DMS153 treated with DMSO at 0.1 percent for 48 hours (cell line): ENCODE results near the gene SCIN.
"Not testable (repeated sequence)": the region's sequence is repeated elsewhere in the genome, so short reads cannot be mapped to it uniquely, and the experiment has no call there.

Source experiments
- DNase-seq: peaks from one replicate; lab custom pipeline; 2025; ENCODE audit not compliant: unreplicated experiment; lab: John Stamatoyannopoulos, UW

Gene SCIN

DNA sequence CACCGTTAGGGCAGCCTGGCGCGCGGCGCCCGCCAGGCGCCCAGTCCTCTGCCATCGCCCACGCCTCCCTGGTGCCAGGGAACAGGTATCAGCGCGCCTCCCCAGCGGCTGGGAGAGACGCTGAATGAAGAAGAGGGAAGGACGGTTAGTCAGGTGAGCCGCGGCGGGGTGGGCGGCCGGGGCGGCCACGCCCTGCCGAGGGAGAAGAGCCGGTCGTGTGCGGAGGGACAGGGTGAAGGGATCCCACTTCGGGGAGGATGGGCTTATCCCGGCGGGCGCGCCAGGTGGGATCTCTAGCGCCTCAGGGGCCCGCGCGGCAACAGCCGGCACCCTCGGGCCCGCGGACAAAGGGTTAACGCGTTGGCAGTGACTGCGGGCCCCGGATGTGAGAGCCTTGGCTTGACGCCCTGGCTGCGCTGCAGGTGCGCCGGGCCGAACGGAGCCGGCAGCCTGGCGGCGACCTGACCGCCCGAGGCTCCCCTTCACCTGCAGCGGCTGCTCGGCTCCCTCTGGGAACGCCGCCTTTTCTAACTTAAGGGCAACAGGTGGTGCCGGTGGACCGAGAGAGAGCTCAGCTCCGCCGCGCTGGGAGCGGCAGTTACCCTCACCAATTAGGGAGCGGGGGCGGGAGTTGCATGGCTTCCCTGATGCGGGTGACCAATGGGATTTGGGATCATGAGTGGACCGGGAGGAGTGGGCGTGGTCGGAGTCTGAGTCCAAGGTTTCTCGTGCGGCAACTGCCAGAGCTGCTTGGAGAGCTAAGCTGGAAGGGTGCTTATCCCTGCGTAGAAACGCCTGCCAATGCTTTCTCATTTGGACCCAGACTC lies 116.6 kb downstream of the SCIN start, which contains the start of gene ARL4A:
Gene ARL4A (plus strand): TSS at position 743 of the 827 bp plus-strand sequence. CDS start 622 bp downstream, outside the sequence.
- DNase-seq = peak; percentile 99

DNA sequence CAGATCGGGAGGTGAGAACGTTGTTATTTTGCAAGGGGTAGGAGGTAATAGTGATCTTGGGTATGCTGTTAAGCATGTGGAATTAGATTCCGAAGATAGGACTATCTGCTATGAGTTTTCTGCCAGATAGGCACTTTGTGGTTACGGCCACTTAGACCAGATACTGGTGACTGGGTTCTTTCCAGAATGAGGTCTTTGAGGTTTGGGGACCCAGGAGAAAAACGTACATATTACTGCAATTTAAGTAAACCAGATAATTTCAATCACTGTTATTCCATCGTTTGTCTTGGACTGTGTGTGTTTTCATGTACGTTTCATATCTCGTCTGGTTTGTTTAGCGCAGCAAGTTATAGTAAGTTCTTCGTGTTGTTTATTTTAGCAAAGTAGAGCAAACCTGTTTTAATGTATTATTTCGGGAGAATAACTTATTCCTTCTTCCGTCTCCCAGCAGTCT lies 117.2 kb downstream of the SCIN start:
- DNase-seq = no peak

DNA sequence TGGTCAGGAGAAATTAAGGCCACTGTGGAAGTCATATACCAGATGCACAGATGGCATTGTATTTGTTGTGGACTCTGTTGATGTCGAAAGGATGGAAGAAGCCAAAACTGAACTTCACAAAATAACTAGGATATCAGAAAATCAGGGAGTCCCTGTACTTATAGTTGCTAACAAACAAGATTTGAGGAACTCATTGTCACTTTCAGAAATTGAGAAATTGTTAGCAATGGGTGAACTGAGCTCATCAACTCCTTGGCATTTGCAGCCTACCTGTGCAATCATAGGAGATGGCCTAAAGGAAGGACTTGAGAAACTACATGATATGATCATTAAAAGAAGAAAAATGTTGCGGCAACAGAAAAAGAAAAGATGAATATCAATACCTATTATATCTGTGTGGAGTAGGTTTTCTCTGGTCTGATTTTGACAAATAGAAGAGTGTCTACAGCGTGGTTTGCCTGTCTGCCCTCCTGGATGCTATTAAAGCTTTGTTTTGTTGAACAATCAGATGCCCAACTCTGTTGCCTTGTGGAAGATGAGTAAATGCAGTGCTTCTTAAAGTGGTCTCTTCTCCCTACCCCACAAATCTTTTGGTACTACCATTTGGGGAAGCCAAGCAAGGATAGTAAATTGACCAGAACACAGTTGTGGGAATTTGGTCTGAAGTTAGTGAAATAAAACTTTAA lies 118.1 kb downstream of the SCIN start:
- not testable (repeated sequence) for DNase-seq

GRCh38 chr7:12689451-12689850 lies 118.9 kb downstream of the SCIN start:
- DNase-seq = no peak

DNA sequence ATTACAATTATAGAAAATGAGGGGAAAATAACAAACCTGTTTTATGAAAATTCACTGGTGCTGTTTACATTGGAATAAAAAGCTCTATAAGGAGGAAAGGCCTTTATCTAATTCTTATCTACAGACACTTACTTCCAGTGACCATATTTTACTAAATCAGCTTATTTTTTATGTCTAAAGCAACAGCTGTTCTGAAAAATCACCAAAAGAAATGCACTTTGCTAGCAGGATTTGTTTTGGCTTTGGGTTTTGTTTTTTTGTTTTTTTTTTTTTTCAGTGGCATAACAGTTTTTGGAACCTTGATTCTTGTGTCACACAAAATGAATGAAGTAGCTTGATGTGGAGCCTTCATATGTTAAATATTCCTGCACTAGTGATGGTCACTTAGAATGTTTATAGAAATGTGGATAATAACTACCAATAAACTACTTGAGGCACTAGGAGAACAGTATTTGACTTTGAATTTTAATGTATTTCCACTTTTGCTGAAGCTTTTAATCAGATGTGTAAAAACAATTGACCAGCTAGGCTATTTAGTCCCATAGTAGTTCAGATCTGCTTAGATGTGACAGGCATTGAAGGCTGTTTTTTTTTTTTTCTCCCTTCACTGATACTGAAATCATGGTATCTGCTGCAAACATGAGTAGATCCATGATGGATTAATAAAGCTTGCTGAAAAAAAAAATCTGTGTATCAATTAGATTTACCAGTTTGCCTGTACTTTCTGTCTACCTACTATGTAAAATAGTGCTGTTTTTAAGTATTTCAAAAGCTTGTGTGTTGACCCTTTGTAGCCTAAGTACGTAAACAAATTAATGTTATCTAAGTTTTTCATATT lies 119.7 kb downstream of the SCIN start:
- no peak for DNase-seq

DNA sequence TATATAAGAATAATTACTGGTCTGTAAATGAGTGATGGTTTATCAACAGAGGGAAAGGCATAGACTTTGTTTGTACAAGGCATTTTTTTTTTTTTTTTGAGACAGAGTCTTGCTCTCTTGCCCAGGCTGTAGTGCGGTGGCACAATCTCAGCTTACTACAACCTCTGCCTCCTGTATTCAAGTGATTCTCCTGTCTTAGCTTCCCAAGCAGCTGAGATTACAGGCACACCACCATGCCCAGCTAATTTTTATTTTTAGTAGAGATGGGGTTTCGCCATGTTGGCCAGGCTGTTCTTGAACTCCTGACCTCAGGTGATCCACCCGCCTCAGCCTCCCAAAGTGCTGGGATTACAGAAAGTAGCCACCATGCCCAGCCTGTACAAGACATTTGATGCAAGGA lies 120.9 kb downstream of the SCIN start:
- not testable (repeated sequence) for DNase-seq

GRCh38 chr7:12692035-12692434 lies 121.5 kb downstream of the SCIN start:
- DNase-seq = no peak

GRCh38 chr7:12692479-12693259 lies 122.1 kb downstream of the SCIN start:
- no peak for DNase-seq

DNA sequence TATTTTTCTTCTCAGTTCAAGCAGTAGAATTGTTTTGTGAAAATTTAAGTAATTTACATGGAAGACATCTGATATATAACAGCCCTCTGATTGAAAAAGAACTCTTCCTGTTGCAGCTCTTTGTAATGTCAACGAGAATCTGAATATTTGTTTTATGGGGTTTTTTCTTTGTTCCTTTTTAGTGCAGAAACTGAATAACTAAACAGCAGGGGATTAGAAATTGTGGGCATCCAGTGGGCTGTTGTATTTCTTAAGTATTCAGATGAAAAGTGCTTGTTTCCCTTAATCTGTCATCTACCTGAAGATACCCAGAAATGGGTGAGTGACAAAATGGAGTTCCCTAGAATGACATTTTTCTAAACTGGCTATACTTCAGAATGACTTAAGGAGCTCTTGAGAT lies 124.3 kb downstream of the SCIN start:
- DNase-seq = no peak

GRCh38 chr7:12695965-12696364 lies 125.4 kb downstream of the SCIN start:
- DNase-seq = no peak

GRCh38 chr7:12699299-12699698 lies 128.8 kb downstream of the SCIN start:
- DNase-seq = no peak

- DNase-seq = no peak
Observed at GRCh38 chr7:12701433-12701832, 130.9 kb downstream of the SCIN start.

GRCh38 chr7:12703881-12704280 lies 133.4 kb downstream of the SCIN start:
- no peak for DNase-seq

GRCh38 chr7:12705878-12706277 lies 135.4 kb downstream of the SCIN start:
- no peak for DNase-seq

DNA sequence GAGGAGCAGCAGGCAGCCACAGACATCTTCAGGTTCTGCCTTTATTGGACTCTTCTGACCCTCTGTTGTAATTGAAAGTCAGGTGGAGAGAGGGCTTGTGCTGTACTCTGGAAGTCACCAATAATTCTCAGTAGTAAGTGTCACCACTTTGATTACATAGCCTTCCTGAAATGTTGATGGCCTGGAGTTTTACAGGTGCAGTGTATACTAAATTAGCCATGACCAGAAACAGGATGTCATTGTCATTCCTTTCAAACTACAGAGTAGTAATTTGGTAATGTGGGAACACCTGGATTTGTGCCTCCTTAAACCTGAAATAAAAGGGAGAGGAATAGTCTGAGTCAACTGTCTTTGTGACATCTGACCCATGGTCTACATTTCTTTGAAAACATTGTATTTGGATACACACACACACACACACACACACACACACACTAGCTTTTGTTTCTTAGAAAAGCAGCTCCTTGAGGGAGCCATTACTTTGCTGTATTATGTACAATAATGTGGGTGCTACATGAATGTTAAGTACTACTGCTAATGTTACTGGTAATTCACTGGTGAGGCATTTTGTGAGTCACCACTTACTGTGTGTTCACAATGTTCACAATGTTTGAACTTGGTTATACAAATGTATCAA lies 136.5 kb downstream of the SCIN start:
- DNase-seq = peak; percentile 49

- no peak for DNase-seq
Observed at GRCh38 chr7:12708314-12708713, 137.8 kb downstream of the SCIN start.
